HG03521 (cell line): ENCODE results near the gene SLC25A39.

ENCODE experiments used
- ATAC-seq: cut with Tn5 transposase; IDR thresholded peaks from one replicate; pipeline ENCODE4 v1.9.1; 2021; ENCODE audit warnings: mild to moderate bottlenecking, moderate library complexity; ENCODE audit not compliant: unreplicated experiment

SLC25A39 gene

GRCh38 chr17:44280392-44280937 is 44.2 kb downstream of the SLC25A39 start:
- no peak for ATAC-seq

GRCh38 chr17:44279666-44280391 is 44.8 kb downstream of the SLC25A39 start:
- ATAC-seq = no peak

- no peak for ATAC-seq
These were observed 45.3 kb downstream of the SLC25A39 start for GRCh38 chr17:44279346-44279665.

- no peak for ATAC-seq
These were observed 46.6 kb downstream of the SLC25A39 start for GRCh38 chr17:44277976-44278375.

- ATAC-seq = no peak
These were observed 51.0 kb downstream of the SLC25A39 start for GRCh38 chr17:44273607-44274006.

GRCh38 chr17:44272954-44273353 is 51.7 kb downstream of the SLC25A39 start:
- no peak for ATAC-seq

- no peak for ATAC-seq
These were observed 52.2 kb downstream of the SLC25A39 start for GRCh38 chr17:44272321-44272951.
